H1 (cell line): ENCODE results near the gene ROM1. TPM values are rescaled to one million over a fixed set of nuclear protein-coding genes. Genes with fewer than 3 reads are reported as not detected.

Experiments
- BRCA1 ChIP-seq: IDR thresholded peaks from 2 replicates; pipeline ENCODE4 v1.6.1; 2012; ENCODE audit warnings: low read depth, low read length, improper control_type of control experiment
- CBX8 ChIP-seq: fragments of 300-800, 300-1000 bp; sonication (generic); IDR thresholded peaks from 2 replicates; pipeline ENCODE4 v1.7.1; 2016; ENCODE audit warnings: low read depth, low read length, borderline replicate concordance
- FOSL1 ChIP-seq: IDR thresholded peaks from 2 replicates; pipeline ENCODE4 v1.6.1; 2011; ENCODE audit warnings: mild to moderate bottlenecking, low read depth, low read length, moderate library complexity; ENCODE audit not compliant: insufficient read depth
- JUND ChIP-seq: IDR thresholded peaks from 2 replicates; pipeline ENCODE4 v1.6.1; 2011; ENCODE audit warnings: mild to moderate bottlenecking, improper control_type of control experiment, low read length
- RNF2 ChIP-seq: fragments of 200-900, 300-1000 bp; sonication (generic); IDR thresholded peaks from 2 replicates; pipeline ENCODE4 v1.7.1; 2016; ENCODE audit warnings: borderline replicate concordance, low read depth, mild to moderate bottlenecking, antibody characterized with exemption, low read length; ENCODE audit not compliant: poor library complexity, severe bottlenecking; ENCODE audit errors: missing control alignments
- RXRA ChIP-seq: IDR thresholded peaks from 2 replicates; pipeline ENCODE4 v1.6.1; 2011; ENCODE audit warnings: low read depth, mild to moderate bottlenecking, low read length, moderate library complexity; ENCODE audit not compliant: insufficient read depth
- SIRT6 ChIP-seq: IDR thresholded peaks from one replicate; pipeline ENCODE4 v1.7.1; 2012; ENCODE audit warnings: low read length, inconsistent platforms
- TAF7 ChIP-seq: optimal IDR thresholded peaks from 2 replicates; pipeline ENCODE3; 2011; ENCODE audit warnings: low read depth, mild to moderate bottlenecking, inconsistent platforms, low read length, moderate library complexity, borderline replicate concordance
- TCF12 ChIP-seq: IDR thresholded peaks from 2 replicates; pipeline ENCODE4 v1.6.1; 2011; ENCODE audit warnings: low read depth, mild to moderate bottlenecking, low read length
- polyA plus RNA-seq, 7 experiments: library from polyadenylated mRNA; depleted of rRNA in 3 of 7; stranded (reverse) in 5 of 7; unstranded in 2 of 7; fragments of >200 nt in 5 of 7; fragments of 200-250 nt in 2 of 7; gene quantifications; 1 replicate in 5 of 7; 2 replicates in 1 of 7; 4 replicates in 1 of 7; pipeline versions ENCODE4 v1.2.1 to v1.2.3, GENCODE V29; 2011 to 2013; ENCODE audit warnings: missing spikeins in 2 of 7, mixed read lengths in 2 of 7
- total RNA-seq: library from RNA; stranded (reverse); fragmentation: NEBNext Ultra II Directional; extraction: Animal tissue kit (Norgen Biotek cat#: 25700); gene quantifications from 2 replicates; pipeline ENCODE4 v1.2.1, GENCODE V29; 2021

The ROM1 gene
- total and polyA plus RNA-seq, 2 of the 8 experiments (the other 6 are each of a cell fraction or from before 2014, with no cell fraction given) = 0.86 to 2.2 TPM

GRCh38 chr11:62621027-62621566, 8.0 kb downstream of the ROM1 start (continued):
- TF ChIP-seq RXRA = no peak
- no peak for TF ChIP-seq TCF12
- TF ChIP-seq JUND = no peak
- no peak for TF ChIP-seq SIRT6
- TF ChIP-seq CBX8 = no peak
- no peak for TF ChIP-seq FOSL1
- no peak for TF ChIP-seq BRCA1
- no peak for TF ChIP-seq RNF2
- no peak for TF ChIP-seq TAF7
